ENCODE results near the gene ADAM10.

DNA sequence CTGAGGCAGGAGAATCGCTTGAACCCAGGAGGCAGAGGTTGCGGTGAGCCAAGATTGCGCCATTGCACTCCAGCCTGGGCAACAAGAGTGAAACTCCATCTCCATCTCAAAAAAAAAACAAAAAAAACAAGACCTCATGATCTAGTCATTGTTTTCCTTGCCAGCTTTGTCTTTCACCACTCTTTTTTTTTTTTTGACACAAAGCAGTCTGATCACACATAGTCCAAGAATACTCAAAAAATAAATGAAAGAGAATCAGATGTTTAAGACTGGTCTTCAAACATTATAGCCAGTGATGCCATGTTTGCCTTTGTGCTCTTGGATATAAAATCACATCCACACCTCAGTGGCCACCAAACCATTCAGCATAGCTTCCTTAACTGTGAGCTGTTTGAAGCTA lies 5.8 kb upstream of the ADAM10 start:
- TF ChIP-seq, protein P1, sequence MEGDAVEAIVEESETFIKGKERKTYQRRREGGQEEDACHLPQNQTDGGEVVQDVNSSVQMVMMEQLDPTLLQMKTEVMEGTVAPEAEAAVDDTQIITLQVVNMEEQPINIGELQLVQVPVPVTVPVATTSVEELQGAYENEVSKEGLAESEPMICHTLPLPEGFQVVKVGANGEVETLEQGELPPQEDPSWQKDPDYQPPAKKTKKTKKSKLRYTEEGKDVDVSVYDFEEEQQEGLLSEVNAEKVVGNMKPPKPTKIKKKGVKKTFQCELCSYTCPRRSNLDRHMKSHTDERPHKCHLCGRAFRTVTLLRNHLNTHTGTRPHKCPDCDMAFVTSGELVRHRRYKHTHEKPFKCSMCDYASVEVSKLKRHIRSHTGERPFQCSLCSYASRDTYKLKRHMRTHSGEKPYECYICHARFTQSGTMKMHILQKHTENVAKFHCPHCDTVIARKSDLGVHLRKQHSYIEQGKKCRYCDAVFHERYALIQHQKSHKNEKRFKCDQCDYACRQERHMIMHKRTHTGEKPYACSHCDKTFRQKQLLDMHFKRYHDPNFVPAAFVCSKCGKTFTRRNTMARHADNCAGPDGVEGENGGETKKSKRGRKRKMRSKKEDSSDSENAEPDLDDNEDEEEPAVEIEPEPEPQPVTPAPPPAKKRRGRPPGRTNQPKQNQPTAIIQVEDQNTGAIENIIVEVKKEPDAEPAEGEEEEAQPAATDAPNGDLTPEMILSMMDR (IDR thresholded peaks at IDR 0.05): no peak
- no peak for TF ChIP-seq ZFX (IDR thresholded peaks at IDR 0.05; ENCODE audit: borderline replicate concordance)
